Stimulated activated CD8-positive, alpha-beta memory T cell treated with anti-CD3 and anti-CD28 coated beads, Interleukin-12 subunit alpha, Interleukin-12 subunit beta, amount 100 ng/mL, for 1 hour (primary cell): ENCODE data around the gene FGF3.

Experiments
- DNase-seq: peaks from one replicate; pipeline ENCODE4 v3.0.0-alpha.2; 2020; ENCODE audit warnings: low read depth

The FGF3 gene

GRCh38 chr11:69843529-69843921, 24.3 kb upstream of the FGF3 start:
- no peak for DNase-seq

GRCh38 chr11:69842746-69843528, 23.7 kb upstream of the FGF3 start:
- no peak for DNase-seq

GRCh38 chr11:69841859-69842698, 22.9 kb upstream of the FGF3 start:
- DNase-seq: no peak

GRCh38 chr11:69841170-69841858, 22.1 kb upstream of the FGF3 start:
- DNase-seq: no peak

- no peak for DNase-seq
Observed at GRCh38 chr11:69840371-69841169, 21.4 kb upstream of the FGF3 start.

GRCh38 chr11:69839516-69839915, 20.3 kb upstream of the FGF3 start:
- no peak for DNase-seq

GRCh38 chr11:69837791-69838190, 18.6 kb upstream of the FGF3 start:
- DNase-seq: no peak

GRCh38 chr11:69836401-69836800, 17.2 kb upstream of the FGF3 start:
- no peak for DNase-seq

- DNase-seq: no peak
Observed at GRCh38 chr11:69834811-69835800, 15.9 kb upstream of the FGF3 start.

GRCh38 chr11:69834251-69834650, 15.0 kb upstream of the FGF3 start:
- DNase-seq: no peak

- DNase-seq: no peak
Observed at GRCh38 chr11:69832561-69833413, 13.6 kb upstream of the FGF3 start.

- no peak for DNase-seq
Observed at GRCh38 chr11:69831985-69832384, 12.8 kb upstream of the FGF3 start.

GRCh38 chr11:69830086-69830485, 10.9 kb upstream of the FGF3 start:
- no peak for DNase-seq

- DNase-seq: no peak
Observed at GRCh38 chr11:69828971-69829344, 9.7 kb upstream of the FGF3 start.

GRCh38 chr11:69828276-69828970, 9.2 kb upstream of the FGF3 start:
- DNase-seq: no peak

GRCh38 chr11:69826773-69827172, 7.6 kb upstream of the FGF3 start:
- no peak for DNase-seq

GRCh38 chr11:69825941-69826340, 6.7 kb upstream of the FGF3 start:
- DNase-seq: no peak

GRCh38 chr11:69825037-69825834, 6.0 kb upstream of the FGF3 start:
- DNase-seq: no peak
